DND-41 (cell line): ENCODE measurements around the gene TET3.

Source experiments
- ATAC-seq: fragments of 200-7000 bp; cut with Tn5 transposase; 3 replicates; pipeline ENCODE4 v1.9.1; 2021; ENCODE audit warnings: low read depth; ENCODE audit not compliant: insufficient read depth
- DNase-seq: peaks from one replicate; pipeline ENCODE4 v3.0.0-alpha.2; 2020
- H2AFZ ChIP-seq: 2 replicates; pipeline ENCODE4 v1.6.0; 2012; ENCODE audit warnings: low read depth, low read length
- H3K27ac ChIP-seq: 2 replicates; pipeline ENCODE4 v1.5.1; 2012; ENCODE audit warnings: low read length, inconsistent platforms
- H3K27me3 ChIP-seq: fragments of 200-600 bp; sonication (generic); 2 replicates; pipeline ENCODE4 v1.6.0; 2012; ENCODE audit warnings: low read length, mild to moderate bottlenecking, inconsistent platforms; ENCODE audit not compliant: insufficient read depth, poor library complexity
- H3K36me3 ChIP-seq: 2 replicates; pipeline ENCODE4 v1.5.1; 2012; ENCODE audit warnings: low read length, inconsistent platforms; ENCODE audit not compliant: insufficient read depth
- H3K4me1 ChIP-seq: 2 replicates; pipeline ENCODE4 v1.5.1; 2012; ENCODE audit warnings: mild to moderate bottlenecking, low read length; ENCODE audit not compliant: insufficient read depth
- H3K4me2 ChIP-seq: 2 replicates; pipeline ENCODE4 v1.6.0; 2012; ENCODE audit warnings: mild to moderate bottlenecking, moderate library complexity, low read length, inconsistent platforms; ENCODE audit not compliant: insufficient read depth
- H3K4me3 ChIP-seq, 2 experiments: fragments of 200-600 bp in 1 of 2; shearing (Covaris generic) in 1 of 2; 2 replicates each; pipeline ENCODE4 v1.5.1; 2012 to 2016; ENCODE audit warnings: inconsistent platforms in 2 of 2, low read length in 2 of 2, mild to moderate bottlenecking in 2 of 2, low read depth in 1 of 2, moderate library complexity in 1 of 2
- H3K79me2 ChIP-seq: 2 replicates; pipeline ENCODE4 v1.6.0; 2012; ENCODE audit warnings: low read length, inconsistent platforms; ENCODE audit not compliant: insufficient read depth
- H3K9ac ChIP-seq: 2 replicates; pipeline ENCODE4 v1.6.0; 2012; ENCODE audit warnings: low read depth, mild to moderate bottlenecking, inconsistent platforms, low read length, moderate library complexity
- H3K9me3 ChIP-seq: 2 replicates; pipeline ENCODE4 v1.5.1; 2012; ENCODE audit warnings: low read length, moderate library complexity, mild to moderate bottlenecking, inconsistent platforms; ENCODE audit not compliant: insufficient read depth, severe bottlenecking
- H4K20me1 ChIP-seq: 2 replicates; pipeline ENCODE4 v1.6.0; 2012; ENCODE audit warnings: low read length; ENCODE audit not compliant: insufficient read depth
- EZH2 ChIP-seq: IDR thresholded peaks from 3 replicates; pipeline ENCODE4 v1.6.1; 2012; ENCODE audit warnings: borderline replicate concordance, low read depth, mild to moderate bottlenecking, moderate library complexity, low read length, inconsistent platforms; ENCODE audit not compliant: severe bottlenecking
- TF ChIP-seq, protein P1 (sequence below): IDR thresholded peaks from 2 replicates; pipeline ENCODE4 v1.5.1; 2012; ENCODE audit warnings: borderline replicate concordance, low read length, moderate library complexity, mild to moderate bottlenecking; ENCODE audit not compliant: poor library complexity, severe bottlenecking; ENCODE audit errors: extremely low read depth

The TET3 gene

GRCh38 chr2:73947412-73948018 lies 37.2 kb upstream of the TET3 start:
- no peak for TF ChIP-seq EZH2
- TF ChIP-seq, protein P1, sequence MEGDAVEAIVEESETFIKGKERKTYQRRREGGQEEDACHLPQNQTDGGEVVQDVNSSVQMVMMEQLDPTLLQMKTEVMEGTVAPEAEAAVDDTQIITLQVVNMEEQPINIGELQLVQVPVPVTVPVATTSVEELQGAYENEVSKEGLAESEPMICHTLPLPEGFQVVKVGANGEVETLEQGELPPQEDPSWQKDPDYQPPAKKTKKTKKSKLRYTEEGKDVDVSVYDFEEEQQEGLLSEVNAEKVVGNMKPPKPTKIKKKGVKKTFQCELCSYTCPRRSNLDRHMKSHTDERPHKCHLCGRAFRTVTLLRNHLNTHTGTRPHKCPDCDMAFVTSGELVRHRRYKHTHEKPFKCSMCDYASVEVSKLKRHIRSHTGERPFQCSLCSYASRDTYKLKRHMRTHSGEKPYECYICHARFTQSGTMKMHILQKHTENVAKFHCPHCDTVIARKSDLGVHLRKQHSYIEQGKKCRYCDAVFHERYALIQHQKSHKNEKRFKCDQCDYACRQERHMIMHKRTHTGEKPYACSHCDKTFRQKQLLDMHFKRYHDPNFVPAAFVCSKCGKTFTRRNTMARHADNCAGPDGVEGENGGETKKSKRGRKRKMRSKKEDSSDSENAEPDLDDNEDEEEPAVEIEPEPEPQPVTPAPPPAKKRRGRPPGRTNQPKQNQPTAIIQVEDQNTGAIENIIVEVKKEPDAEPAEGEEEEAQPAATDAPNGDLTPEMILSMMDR, result no peak
- Histone ChIP-seq H4K20me1 (peaks cover 25% of the 10 kb centered on the region), H3K79me2 (peaks cover 53% of the 10 kb centered on the region), H3K27me3 (no peaks in the 10 kb centered on the region), H3K4me2 (no peak overlapping the region), H3K4me3 (no peak overlapping the region), H3K36me3 (peaks cover 92% of the 10 kb centered on the region), H2AFZ (no peak overlapping the region), H3K27ac (no peak overlapping the region), H3K9me3 (no peaks in the 10 kb centered on the region), H3K9ac (no peak overlapping the region), H3K4me1 (no peaks in the 10 kb centered on the region)
- ATAC-seq (no peak), DNase-seq (no peak)

GRCh38 chr2:73949802-73950201 lies 34.9 kb upstream of the TET3 start:
- Histone ChIP-seq H3K9ac (no peak overlapping the region), H3K27ac (no peak overlapping the region), H3K9me3 (no peaks in the 10 kb centered on the region), H4K20me1 (peaks cover 21% of the 10 kb centered on the region), H3K79me2 (peaks cover 35% of the 10 kb centered on the region), H2AFZ (no peak overlapping the region), H3K4me1 (no peaks in the 10 kb centered on the region), H3K27me3 (no peaks in the 10 kb centered on the region), H3K36me3 (peaks cover 93% of the 10 kb centered on the region), H3K4me3 (no peak overlapping the region), H3K4me2 (no peak overlapping the region)
- DNase-seq, result no peak
- TF ChIP-seq, protein P1, result no peak
- no peak for TF ChIP-seq EZH2
- no peak for ATAC-seq

GRCh38 chr2:73952499-73953446 lies 31.9 kb upstream of the TET3 start:
- ATAC-seq (no peak), DNase-seq (no peak)
- Histone ChIP-seq H3K27me3 (no peaks in the 10 kb centered on the region), H3K4me2 (no peak overlapping the region), H3K9me3 (no peaks in the 10 kb centered on the region), H3K9ac (no peak overlapping the region), H3K4me1 (no peaks in the 10 kb centered on the region), H3K79me2 (peaks cover 17% of the 10 kb centered on the region; the same call in 1 of the 2 replicates), H3K27ac (no peak overlapping the region), H3K36me3 (peaks cover 92% of the 10 kb centered on the region), H2AFZ (no peak overlapping the region), H4K20me1 (0 out of 2 replicates have a peak, but pooled peaks cover 9% of the 10 kb centered on the region), H3K4me3 (no peak overlapping the region)
- TF ChIP-seq, protein P1, result no peak
- TF ChIP-seq EZH2, result no peak
